NOMO-1 treated with dmso at 0.1 percent for 144 hours (cell line): Measurements from ENCODE around the gene INSIG2.
A peak's percentile ranks its signal among the peaks of the same experiment; 100 is the strongest.
"Not testable (repeated sequence)": the region's sequence is repeated elsewhere in the genome, so short reads cannot be mapped to it uniquely, and the experiment has no call there.

Experiments used
- DNase-seq: peaks from one replicate; lab custom pipeline; 2025; ENCODE audit not compliant: unreplicated experiment; lab: John Stamatoyannopoulos, UW

The INSIG2 gene

DNA sequence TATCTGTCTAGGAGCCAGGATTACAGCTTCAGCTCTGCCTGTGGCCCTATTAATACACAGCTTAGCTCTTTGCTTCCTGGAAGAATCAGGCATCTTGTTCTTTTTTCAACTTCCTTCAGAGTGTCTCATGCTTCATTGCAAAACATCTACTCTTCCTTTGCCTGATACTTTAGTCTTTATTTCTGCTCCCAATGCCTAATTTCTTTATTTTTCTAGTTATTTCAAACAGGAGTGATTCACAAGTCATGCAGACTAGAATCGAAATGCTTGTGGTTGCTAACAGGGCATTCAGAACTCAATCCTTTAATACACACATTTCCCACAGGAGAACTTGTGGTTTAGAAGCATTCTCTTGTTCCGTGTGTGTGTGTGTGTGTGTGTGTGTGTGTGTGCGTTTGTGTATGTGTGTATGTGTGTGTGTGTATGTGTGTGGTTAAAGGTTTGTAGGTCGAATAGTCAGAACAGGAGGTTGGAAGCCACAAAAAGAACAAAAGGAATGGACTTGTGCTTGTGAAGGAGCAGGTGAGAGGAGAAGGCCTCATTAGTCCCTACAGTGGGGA, 28.3 kb upstream of the INSIG2 start:
- DNase-seq = peak; percentile 8

GRCh38 chr2:118061135-118061955, 26.9 kb upstream of the INSIG2 start:
- DNase-seq = peak; percentile 74

DNA sequence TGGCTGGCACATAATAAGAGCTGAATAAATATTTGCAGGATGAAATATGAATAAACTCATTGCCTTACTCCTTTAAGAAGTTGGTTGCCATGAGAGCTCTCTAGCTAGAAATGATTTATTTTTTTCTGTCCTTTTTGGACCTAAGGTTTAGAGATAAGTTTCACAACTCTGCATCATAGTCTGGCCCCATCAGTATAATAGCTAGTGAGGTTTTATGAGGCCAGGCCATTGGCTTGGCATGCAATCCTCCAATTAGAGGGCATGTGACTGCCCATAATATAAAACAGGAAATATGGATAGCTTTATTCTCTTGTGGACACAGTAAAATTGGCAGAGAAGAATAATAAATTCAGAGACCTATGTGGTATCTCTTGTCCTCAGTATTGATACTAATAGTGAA, 26.2 kb upstream of the INSIG2 start:
- DNase-seq = peak; percentile 12

- DNase-seq = no peak
Measured at GRCh38 chr2:118062669-118063068, 25.6 kb upstream of the INSIG2 start.

DNA sequence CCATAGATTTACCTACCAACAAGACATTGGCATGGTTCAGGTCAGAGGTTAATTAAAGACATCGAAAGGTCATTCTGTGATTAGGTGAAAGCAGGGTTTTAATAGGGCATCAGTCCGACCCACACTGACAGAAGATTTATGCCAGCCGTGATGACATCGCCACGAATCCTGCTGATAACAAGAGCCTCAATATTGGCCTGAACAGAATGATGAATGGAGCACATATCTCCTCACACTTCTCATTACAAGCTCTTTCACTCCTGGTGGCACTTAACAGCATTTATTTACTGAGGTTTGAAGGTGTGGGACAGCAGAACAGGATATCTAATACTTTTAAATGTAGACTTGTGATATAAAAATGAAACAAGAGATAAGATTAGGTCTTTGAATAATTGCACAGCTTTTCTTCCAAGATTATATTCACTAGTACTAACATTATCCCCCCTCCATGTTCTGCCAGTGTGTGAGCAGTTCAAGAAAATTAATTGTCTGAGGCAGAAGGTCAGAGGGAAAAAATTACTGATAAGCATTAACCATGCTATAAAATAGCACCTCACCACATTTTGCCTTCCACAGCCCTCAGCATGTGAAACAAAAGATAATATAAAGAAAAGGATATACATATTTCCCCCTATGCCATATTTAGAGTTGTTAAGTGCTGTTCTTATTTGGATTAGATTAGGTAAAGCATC, 23.1 kb upstream of the INSIG2 start:
- no peak for DNase-seq

DNA sequence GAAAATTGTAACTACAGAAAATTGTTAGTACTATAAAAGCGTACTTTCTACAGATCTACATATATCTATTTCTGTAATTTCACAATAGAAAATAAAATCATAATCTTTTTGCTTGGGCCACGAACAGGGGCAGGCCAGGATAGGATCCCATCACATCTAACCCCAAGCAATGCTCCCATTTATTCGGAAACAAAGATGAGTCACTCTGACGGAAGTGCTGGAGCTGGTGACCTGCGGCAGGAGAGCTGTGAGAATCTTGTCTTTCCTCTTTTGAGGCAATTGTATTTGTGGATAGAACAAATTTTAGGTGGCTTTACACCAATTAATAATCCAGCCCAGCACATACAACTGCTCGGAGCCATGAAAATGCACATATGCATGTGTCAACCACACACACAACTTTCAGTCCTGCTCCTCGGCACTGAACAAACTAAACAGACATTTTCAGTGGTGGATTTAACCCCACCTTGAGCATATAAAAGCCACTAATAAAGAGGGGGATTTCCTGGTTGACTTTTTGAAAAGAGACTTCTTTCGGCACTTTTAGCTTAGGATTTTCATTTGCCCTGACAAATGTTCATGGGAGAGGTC, 22.3 kb upstream of the INSIG2 start:
- DNase-seq = no peak

DNA sequence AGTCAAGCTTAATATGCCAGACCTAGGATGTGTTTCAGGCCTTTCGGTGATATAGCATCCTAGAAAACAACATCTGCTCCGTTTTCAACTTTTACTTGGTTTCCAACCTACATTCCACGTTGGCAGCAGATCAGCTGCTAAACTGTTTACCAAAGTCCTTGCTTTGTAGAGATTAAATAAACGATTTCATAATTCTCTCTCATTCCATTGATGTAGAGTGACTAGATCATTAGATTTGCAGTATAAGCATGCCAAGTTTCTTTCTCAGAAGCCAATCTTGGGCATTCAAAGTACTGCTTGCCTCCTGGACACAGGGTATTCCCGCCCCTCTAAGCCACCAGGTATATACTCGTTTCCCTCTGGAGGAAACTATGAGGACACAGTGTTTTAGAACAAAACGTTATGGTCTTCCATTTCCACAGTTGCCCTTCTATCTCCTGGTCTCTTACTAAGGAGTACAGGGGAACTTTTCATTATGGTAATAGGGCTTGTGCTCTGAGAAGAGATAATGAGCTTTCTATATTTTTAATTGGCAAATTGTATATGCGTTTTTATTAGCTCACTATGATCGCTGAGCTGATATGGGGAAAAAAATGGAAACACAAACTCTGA, 10.5 kb upstream of the INSIG2 start:
- DNase-seq = no peak

DNA sequence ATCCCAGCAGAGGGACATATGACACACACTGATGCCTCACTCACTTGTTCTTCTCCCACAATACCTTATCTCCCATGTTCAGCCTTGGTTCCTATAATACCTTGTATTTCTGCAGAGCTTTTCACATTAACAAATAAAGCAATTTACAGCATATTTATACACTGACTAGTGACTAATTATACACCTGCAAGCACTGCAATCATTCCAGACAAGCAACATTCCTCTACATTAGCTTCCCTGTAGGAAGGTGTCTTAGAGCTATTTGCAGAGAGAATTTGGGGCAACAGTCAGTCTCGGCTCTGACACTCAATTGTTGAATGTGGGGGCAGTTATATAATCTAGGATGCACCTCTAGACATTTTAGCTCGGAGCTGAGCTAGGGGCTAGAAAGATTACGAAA, 9.5 kb upstream of the INSIG2 start:
- no peak for DNase-seq

GRCh38 chr2:118084491-118085089, 3.7 kb upstream of the INSIG2 start:
- DNase-seq = no peak

- no peak for DNase-seq
Measured at GRCh38 chr2:118085173-118086023, 2.9 kb upstream of the INSIG2 start.

- DNase-seq = no peak
Measured at GRCh38 chr2:118086024-118086633, 2.1 kb upstream of the INSIG2 start.

GRCh38 chr2:118089139-118089800, 999 bp downstream of the INSIG2 start:
- peak; percentile 35 for DNase-seq

- no peak for DNase-seq
Measured at GRCh38 chr2:118090387-118091139, 2.3 kb downstream of the INSIG2 start.

DNA sequence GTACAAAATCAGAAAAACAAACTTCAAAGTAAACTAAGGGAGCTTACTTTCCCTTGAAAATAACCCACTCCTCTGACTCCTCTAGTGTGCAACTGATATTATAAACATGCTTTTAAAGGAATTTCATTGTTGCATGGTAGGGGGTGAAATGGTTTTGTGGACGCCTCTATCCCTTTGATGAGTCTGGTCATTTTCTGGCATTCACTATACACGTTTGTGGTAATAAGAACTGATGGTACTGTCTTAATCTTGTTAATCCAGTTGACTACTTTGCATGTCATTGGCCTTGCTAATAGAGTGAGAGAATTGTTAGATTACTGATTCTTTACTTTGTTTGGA, 2.8 kb downstream of the INSIG2 start:
- DNase-seq = no peak

DNA sequence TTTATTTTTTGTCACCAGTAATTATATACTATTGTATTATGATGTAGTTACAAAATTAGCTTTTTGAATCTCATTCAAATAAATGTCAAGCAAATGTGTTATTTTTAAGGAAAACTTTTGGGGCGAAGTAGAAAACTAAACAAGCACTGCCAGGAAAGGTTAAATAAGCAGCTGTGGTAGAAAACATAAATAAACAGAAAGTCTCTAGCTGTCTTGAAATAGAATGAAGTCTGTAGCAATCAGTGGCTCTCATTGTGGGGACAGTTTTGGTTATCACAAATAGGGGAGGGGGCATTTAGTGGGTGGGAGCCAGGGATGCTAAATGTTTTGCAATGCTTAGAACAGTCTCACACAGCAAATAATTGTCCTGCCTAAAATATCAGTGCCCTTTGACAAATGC, 3.4 kb downstream of the INSIG2 start:
- DNase-seq = no peak

- not testable (repeated sequence) for DNase-seq
Measured at GRCh38 chr2:118094102-118094501, 5.8 kb downstream of the INSIG2 start.

DNA sequence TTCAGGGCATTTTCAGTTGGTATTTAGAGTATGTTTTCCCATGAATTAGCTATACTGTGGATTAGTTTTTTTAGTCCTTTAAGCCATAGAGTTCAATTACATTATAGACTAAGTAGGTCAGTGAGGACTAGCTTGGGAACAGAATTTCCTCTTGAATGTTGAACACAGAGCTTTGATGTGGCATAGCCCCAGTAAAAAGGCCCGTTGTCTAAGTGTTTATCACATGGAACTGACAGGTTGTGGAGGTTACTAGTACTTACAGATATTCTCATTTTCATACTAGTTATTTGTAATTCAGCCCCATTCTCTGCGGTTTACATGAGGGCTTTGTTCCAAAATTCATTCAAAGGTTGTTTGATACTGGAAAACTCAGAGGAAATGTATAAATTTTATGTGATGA, 6.2 kb downstream of the INSIG2 start:
- DNase-seq = no peak

GRCh38 chr2:118095610-118096009, 7.3 kb downstream of the INSIG2 start:
- no peak for DNase-seq

DNA sequence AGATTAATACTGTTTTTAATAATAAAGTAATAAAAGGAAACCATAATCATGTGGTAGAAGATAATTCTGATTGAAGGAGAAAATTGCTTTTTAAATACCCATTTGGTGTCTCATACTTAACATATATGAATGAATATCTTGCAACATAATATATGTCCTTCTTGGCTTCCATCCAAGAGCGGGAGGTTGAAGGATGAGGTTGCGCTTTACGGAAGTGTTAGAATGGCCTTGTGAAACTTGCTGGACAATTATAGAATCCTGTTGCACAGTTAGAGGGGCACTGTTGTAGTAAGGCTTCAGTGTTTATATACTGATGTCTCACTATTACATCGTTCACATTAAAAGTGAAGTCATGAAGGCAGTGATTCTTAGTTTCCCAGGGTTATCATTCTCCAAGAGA, 9.4 kb downstream of the INSIG2 start:
- DNase-seq = peak; percentile 74
